GM21390 (cell line): ENCODE data around the gene HSD17B14.
"Not testable (repeated sequence)": the region's sequence is repeated elsewhere in the genome, so short reads cannot be mapped to it uniquely, and the experiment has no call there.

Experiments
- ATAC-seq: cut with Tn5 transposase; IDR thresholded peaks from one replicate; pipeline ENCODE4 v1.9.1; 2021; ENCODE audit not compliant: unreplicated experiment

Gene HSD17B14

GRCh38 chr19:48867746-48868113, 31.4 kb upstream of the HSD17B14 start:
- no peak for ATAC-seq

GRCh38 chr19:48867123-48867745, 30.9 kb upstream of the HSD17B14 start:
- ATAC-seq: no peak

- no peak for ATAC-seq
These were observed 30.4 kb upstream of the HSD17B14 start for GRCh38 chr19:48866692-48867091.

DNA sequence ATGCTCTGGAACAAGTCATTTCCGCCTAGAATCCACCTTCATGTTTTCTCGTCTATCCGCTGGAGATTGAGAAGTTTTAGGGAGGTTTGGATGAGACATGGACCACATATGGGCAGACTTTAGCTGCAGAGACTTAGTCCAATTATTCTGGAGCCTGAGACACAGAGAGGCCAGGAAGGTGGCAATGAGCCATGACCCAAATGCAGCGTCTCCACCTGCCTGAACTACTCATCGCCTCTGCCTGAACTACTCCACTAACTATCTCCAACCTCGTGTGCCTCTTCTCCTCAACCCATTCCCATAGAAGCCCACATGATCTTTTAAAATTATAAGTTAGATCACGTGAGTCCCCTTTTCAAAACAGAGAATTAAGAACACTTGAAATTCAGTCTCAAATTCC, 26.5 kb upstream of the HSD17B14 start:
- no peak for ATAC-seq

- no peak for ATAC-seq
These were observed 25.0 kb upstream of the HSD17B14 start for GRCh38 chr19:48861313-48861712.

DNA sequence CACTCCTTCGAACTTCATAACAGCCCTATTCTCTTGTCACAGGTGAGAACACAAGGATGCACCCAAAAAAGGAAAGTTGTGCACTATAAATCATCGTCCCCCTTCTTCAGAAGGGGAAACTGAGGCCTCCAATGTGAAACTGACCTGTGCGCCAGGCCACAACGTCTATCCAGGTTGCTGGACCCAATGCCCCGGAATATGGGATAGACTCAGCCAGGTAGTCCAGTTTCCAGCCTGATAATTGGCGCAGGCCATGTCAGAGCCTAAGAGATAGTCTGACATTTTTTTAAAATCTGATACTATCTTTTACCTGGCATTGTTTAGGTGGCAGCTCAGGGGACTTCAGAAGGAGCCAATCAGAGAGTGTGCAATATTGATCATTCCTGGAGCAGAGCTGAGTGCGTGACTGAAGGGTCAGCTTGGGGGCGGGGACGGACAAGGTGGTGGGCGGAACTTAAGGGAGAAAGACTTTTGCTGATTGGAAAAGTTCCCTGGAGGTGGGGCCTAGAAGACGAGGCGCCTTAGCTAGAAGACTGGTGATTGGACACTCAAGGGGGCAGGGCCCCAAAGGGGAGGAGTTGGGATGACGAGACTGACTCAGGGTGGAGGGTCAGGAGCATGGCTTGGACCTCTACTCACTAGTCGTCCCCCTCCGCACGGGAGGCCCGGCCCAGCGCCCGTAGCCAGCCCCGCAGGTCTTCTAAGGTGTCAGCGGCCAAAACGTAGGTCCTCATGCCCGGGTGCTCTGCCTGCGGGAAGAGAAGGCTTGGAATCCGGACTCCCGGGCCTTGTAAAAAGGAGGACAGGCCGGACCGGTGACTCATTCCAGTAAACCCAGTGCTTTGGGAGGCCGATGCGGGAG, 23.7 kb upstream of the HSD17B14 start:
- peak; percentile 54 for ATAC-seq

- no peak for ATAC-seq
These were observed 22.9 kb upstream of the HSD17B14 start for GRCh38 chr19:48858984-48859710.

DNA sequence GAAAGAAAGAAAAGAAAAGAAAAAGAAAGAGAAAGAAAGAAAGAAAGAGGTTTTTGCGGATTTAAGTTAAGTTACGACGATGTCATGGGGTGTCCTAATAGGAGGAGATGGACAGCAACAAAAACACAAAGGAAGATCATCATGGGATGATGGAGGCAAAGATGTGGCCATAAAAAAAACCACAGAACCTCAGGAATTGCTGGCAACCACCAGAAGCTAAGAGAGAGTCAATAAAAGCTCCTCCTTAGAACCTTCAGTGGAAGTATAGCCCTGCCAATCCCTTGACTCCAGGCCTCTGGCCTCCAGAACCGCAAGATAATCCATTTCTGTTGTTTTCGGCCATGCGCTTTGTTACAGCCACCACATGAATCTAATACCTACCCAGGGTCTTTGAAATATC, 20.6 kb upstream of the HSD17B14 start:
- no peak for ATAC-seq

DNA sequence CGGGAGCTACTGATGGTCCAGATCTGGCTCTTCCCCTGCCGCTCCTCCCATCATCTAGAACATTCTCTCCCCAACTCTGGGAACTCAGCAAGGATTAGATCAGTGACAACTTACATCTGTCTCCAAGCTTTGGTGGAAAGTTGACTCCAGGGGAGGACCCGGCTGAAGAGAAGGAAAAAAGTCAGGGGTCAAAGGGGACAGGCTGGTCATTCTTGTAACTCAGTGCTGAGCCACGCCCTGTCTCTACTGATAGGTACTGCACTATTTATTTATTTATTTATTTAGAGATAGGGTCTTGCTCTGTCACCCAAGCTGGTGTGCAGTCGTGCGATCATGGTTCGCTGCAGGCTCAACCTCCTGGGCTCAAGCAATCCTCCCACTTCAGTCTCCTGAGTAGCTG, 17.8 kb upstream of the HSD17B14 start:
- ATAC-seq: no peak

DNA sequence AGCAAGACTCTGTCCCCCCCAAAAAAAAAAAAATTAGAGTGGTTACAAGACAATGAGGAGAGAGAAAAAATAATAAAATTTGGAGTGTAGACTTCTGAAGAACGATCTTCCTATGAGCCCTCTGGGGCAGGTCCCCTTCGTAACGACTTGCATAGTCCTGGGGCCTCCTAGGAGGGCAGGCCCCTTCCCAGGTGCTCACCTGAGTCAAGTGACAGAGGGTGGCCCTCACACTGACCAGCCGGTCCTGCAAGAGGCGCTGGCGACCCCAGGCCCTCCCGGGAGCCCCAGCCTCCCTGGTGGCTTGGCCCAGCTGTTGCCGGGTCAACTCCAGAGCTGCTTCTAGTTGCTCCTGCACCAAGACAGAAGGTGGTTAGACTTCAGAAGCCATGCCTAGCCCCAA, 17.2 kb upstream of the HSD17B14 start:
- ATAC-seq: no peak

GRCh38 chr19:48852292-48852691, 16.0 kb upstream of the HSD17B14 start:
- no peak for ATAC-seq

GRCh38 chr19:48846659-48847058, 10.4 kb upstream of the HSD17B14 start:
- ATAC-seq: not testable (repeated sequence)

DNA sequence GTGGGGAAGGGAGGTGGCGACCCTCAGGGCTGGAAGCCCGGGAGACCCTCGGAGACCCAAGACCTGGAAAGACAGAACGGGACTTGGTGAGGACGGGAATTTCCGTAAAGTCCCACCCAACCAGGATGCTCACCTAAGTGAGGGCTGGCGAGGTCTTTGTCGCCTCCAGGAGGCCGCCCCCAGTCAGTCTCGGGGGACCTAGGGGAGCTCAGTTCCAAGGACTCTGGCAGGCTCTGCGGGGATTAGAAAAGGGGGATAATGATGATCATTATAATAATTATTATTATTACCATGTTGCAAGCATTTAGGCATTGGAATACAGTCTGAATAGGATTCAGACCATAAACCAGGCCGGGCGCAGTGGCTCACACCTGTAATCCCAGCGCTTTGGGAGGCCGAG, 9.1 kb upstream of the HSD17B14 start:
- no peak for ATAC-seq

DNA sequence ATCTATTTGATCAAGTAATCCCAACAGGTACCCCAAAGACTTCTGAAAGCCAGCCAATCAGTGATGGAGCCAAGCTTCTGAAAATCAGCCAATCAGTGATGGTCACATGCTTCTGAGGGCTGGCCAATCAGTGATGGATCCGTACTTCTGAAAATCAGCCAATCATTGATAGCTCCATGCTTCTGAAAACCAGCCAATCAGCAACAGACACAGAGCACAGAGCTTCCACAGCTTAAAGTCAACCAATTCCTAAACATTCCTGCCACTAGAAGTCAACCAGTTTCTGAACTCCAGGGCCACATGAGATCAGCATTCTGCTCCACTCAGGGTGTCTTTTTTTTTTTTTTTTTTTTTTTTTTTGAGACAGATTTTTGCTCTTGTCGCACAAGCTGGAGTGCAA, 8.2 kb upstream of the HSD17B14 start:
- no peak for ATAC-seq

- no peak for ATAC-seq
These were observed 6.5 kb upstream of the HSD17B14 start for GRCh38 chr19:48842789-48843162.

GRCh38 chr19:48841571-48841970, 5.3 kb upstream of the HSD17B14 start:
- ATAC-seq: no peak

GRCh38 chr19:48841047-48841446, 4.8 kb upstream of the HSD17B14 start:
- no peak for ATAC-seq

DNA sequence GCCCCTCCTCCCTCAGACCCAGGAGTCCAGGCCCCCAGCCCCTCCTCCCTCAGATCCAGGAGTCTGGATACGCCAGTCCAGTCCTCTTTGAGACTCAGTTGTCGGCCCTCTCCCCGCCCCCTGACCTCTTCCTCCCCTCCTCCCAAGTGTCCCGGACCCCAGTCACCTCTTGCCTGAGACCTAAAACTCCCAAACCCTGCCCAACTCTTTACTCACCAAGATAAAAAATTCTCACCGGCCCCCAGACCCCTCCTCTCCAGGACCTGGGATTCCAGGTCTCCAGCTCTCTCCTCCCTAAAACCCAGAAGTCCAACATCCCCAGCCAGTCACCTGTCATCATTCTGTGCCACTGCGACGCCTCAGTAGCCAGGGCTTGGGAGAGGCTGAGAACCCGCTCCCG, 1.4 kb upstream of the HSD17B14 start:
- ATAC-seq: no peak

DNA sequence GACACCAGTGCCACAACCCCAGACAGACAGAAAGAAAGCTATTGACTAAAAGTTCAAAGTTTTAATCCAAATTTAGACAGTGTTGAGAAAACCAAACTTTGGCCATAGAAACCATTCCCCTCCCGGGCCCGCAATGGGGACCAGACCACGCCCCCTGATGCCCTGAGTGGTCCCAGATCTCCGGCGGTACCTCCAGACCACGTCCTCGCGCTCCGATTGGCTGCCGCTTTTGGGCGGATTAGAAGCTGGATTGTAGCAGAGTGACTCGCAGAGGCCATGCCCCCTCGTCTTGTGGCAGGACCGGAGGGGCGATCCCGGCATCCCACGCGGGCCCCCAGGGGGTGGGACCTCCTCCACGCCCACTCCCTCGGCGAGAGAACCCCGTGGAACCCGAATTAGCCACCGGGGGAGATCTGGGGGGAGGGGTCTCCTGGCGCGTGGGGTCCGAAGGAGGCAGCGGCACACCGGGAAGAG, 797 bp upstream of the HSD17B14 start:
- no peak for ATAC-seq

- no peak for ATAC-seq
These were observed 580 bp downstream of the HSD17B14 start for GRCh38 chr19:48835734-48836088.

DNA sequence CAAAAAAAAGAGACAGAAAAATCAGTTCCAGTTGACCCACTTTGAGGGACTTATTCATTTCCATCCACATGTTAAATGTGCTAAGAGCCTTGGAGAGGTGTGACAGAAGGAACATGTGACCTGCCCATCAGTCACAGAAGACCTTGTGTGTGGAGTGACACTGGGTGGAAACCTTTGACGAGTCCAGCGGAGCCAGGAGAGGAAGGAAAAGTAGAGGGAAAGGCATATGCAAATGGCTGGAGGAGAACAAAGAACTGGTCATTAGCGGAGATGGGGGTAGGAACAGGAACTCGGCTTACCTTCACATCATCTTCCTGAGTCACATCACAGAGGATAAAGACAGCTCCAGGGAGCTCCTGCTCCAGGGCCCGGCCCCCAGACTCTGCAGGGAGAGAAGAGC, 2.3 kb downstream of the HSD17B14 start:
- no peak for ATAC-seq

- ATAC-seq: no peak
These were observed 3.2 kb downstream of the HSD17B14 start for GRCh38 chr19:48833049-48833448.
